Fibroblast of skin of right quadriceps (primary cell): Measurements from ENCODE around the gene MEIS1.

Experiments
- DNase-seq: peaks from one replicate; pipeline ENCODE4 v3.0.0-alpha.2; 2013

Gene MEIS1

DNA sequence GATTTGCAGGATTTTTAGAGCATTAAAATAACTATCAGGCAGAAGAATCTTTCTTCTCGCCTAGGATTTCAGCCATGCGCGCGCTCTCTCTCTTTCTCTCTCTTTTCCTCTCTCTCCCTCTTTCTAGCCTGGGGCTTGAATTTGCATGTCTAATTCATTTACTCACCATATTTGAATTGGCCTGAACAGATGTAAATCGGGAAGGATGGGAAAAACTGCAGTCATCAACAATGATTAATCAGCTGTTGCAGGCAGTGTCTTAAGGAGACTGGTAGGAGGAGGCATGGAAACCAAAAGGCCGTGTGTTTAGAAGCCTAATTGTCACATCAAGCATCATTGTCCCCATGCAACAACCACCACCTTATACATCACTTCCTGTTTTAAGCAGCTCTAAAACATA is 137.0 kb downstream of the MEIS1 start:
- DNase-seq, result no peak

DNA sequence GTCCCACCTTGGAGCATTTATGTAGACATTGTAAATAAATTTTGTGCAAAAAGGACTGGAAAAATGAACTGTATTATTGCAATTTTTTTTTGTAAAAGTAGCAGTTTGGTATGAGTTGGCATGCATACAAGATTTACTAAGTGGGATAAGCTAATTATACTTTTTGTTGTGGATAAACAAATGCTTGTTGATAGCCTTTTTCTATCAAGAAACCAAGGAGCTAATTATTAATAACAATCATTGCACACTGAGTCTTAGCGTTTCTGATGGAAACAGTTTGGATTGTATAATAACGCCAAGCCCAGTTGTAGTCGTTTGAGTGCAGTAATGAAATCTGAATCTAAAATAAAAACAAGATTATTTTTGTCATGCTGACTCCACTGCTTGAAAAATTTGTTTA is 137.5 kb downstream of the MEIS1 start:
- DNase-seq, result no peak

DNA sequence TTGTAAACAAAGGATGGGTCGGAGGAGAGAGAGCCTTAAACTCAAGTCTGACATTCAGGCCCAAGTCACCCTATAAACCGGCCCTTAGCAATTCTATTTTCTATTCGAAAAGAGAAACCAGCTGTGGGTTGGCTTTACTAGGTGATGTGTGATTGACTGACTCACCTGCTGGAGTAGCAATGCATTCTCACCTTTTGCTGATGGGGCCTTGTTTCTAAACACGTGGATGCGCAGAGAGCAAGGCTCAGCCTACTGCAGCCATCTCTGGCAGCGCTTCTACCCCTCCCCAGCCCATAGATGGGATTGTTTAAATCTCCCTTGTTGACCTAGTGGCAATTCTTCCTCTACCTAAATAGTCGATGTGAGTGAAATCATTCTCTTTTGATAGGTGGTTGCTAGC is 138.5 kb downstream of the MEIS1 start:
- no peak for DNase-seq

DNA sequence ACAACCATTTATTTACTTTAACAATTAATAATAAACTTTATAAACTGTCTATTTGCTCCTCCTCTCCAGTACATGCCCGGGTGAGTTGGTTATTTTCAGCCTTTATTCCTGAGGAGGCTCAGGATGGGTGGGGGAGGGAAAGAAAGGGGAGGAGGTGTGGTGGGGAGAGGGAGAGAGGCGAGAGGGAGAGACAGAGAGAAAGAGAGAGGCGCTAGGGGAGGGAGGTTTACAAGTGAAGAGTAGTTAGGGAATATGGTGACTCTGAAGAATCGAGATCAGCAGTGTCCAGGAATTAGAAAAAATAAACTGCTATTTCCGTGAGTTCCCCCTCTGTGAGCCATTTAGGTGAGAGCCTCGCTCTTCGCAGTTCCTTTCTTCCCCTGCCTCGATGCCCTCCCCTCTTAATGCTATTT is 138.9 kb downstream of the MEIS1 start:
- no peak for DNase-seq

DNA sequence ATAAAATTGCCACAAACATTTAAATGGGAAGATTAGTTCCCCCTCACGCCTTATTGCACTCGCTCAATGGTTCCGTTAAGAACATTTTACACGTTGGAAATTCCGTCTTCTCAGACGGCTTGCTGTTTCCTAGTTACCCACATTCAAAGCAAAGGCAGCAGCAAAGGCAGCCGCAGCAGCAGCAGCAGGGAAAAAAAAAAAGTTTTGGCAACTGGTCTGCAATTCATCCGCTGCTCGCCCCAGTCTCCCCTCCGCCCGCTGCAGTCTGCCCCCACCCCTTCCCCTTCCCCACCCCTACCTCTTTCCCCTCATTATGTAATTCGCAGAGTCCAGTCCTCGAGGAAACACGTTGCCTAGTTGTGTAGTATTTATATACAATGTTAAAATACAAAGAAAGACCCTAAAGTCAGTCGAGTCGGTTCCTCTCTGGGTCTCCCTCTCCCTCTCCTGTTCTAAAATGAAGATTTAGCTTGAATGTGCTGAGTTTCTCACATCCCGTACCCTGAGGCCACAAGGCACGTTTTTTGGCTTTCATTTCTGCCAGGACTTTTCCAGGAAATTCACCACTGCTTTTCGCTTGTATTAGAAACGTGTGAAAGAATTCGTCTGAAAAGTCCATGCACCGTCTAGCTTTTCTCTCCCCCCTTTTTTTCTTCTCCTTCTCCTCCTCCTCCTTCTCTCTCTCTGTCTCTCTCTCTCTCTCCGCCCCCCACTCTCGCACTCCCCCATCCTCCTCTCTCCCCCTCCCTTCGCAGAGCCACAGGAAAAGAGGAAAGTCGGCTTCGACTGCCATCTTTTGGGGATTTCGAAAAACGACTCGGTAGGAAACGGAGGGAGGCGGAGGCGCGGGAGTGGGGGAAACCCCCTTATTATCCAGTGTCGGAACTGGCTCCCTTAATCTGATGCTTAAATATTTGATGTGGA is 140.0 kb downstream of the MEIS1 start:
- peak; percentile 91 for DNase-seq

DNA sequence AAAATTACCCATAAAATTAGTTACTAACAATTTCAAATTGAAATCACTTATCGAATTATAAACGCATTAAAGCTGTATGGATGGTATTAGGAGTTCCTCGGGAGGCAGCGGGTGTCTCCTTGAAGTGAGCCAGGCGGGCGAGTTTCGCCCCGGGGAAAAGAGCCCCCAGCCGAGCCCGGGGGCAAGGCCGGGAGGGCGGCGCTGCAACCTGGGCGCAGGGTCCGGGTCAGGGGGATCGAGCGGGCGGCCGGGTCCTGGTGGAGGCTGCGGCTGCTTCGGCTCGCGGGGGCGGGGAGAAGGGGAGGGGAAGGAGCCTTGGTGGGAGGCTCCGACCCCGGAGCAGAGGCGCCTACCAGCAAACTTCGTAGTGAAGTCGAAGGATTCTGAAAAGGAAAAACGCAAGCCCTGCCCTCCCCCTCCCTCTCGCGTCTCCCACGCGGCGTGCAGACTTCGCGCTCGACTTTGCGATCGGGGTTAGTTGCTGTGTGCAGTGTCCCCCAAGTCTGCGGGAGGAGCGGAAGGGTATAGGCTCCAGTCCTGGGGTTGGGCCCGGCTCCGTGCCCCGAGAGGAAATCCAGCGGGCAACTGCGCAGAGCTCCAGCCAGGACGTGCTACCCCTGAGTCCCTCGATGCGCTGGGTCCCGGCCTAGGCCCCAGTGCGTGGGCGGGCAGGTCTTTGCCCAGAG is 140.8 kb downstream of the MEIS1 start:
- DNase-seq, result peak; percentile 39

DNA sequence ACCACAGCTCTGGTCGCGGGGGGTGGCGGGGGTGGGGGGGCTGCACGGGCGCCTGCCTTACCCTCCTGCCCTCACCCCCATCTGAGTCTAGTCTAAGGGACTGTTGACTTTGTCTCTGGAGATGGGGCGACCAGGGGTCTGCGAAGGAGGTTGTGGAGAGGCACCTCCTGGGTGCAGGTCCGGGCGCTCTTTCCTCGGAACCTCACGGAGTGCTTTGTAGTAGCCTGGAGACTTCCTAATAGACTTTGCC is 141.3 kb downstream of the MEIS1 start:
- no peak for DNase-seq

DNA sequence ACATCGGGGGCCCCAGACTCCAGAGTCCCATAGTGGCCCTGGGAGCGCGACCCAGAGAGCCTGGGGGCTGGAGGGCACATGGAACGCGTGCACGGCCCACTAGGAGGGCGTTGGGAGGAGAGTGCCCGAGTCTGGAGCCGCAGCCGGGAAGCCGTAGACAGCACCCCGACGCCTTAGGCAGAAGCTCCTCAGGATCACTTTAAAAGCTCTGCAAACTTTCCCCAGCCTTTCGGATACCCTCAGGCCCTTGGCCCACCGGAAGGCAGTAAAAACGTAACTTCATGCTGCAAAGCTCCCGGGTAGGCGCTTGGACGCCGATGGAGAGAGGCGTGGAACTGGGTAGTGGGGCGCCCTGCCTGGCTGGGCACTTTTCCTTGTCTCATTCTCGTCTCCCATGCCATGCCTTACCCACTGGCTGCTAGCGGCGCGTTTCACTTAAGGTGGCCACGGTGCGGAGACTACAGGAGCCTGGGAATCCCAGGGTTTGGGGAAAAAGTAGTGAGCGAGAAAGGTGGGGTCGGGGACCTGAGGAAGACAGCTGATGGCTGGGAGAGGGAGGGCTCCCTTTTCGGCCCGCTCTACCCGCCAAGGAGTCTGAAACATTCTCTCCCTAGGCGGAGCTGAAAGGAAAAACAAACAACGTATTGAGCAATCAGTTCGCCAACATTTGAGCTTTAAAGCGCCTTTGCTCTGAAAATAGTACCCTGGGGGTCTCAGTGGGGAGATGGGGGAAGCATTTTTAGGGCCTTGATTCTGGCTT is 141.8 kb downstream of the MEIS1 start:
- DNase-seq, result peak; percentile 48

DNA sequence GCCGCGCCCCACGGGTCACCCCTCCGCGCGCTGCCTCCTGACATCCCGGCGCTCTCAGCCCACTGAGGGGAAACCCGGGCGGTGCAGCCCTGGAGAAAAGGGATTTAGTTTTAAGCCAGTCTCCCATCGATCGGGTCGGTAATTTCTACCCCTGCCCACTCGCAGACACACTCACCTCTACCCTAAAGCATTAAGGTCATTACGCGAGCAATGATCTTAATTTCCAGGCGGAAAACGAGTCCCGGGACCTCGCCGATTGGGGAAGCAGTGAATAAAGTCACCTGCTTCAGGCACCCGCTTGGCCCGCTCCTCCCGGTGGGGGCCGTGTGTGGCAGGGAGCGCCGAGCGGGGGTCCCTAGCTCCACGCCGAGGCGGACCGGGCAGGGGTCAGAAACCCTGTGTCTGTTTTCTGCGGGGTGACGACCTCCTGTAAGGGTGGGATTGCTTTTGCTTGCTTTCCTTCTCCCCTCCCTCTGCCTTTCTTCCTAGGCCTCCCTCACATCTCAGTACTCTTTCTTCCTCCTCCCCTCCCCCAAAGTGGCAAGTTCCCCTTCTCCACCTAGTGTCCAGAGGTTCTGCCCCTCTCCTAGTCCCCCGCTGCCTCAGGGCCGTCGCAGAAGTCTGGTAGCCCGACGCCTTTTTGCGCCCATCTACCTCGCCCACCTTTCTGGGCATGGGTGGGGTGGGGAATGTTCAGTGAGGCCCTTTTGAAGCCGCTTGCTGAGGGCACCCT is 142.6 kb downstream of the MEIS1 start:
- no peak for DNase-seq

DNA sequence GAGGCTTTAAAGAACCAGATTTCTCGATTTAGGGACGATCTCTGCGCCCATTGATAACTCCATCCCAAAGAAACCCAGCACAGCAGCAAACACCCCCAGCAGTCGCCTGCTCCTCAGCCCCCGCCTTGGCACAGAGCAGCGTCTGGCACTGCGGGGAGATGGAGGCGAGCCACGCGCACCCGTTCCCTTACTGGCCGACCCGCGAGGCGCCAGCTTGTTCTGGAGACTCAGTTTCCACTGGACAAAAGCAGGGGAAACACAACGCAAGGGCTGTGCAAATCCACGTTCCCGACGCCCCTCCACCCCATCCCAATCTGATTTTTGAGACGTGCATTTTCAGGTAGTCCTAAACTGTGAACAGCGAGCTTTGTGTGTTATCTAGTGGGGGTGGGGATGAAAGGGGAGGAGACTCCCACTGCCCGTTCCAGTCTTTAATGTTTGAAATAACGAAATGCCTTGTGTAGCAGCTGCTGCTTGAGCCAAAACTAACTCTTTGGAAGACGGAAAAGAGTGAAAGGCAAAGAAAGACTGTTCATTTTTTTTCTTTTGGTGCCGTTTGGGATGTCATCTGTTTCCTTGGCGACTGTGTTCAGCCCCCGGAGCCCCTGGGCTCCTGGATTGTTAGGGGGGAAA is 143.2 kb downstream of the MEIS1 start:
- no peak for DNase-seq

DNA sequence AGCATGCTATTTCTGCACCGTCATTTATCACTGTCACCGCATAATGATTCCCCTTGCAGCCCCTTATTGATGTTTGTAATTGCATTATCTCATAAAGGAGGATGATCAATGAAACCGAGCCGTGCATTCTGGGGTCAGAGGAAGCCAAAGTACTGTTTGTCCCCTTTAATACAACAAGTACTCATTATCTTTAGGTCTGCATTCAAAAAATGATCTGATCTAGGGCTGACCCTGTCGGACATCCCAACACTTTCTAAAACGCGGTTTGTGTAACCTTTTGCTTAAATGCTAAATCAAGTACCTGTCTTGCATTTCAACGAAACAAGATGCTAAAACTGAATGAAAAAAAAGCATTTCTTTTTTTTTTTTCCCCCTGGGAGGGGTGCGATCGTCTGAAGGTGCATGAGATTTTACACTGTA is 143.8 kb downstream of the MEIS1 start:
- no peak for DNase-seq

DNA sequence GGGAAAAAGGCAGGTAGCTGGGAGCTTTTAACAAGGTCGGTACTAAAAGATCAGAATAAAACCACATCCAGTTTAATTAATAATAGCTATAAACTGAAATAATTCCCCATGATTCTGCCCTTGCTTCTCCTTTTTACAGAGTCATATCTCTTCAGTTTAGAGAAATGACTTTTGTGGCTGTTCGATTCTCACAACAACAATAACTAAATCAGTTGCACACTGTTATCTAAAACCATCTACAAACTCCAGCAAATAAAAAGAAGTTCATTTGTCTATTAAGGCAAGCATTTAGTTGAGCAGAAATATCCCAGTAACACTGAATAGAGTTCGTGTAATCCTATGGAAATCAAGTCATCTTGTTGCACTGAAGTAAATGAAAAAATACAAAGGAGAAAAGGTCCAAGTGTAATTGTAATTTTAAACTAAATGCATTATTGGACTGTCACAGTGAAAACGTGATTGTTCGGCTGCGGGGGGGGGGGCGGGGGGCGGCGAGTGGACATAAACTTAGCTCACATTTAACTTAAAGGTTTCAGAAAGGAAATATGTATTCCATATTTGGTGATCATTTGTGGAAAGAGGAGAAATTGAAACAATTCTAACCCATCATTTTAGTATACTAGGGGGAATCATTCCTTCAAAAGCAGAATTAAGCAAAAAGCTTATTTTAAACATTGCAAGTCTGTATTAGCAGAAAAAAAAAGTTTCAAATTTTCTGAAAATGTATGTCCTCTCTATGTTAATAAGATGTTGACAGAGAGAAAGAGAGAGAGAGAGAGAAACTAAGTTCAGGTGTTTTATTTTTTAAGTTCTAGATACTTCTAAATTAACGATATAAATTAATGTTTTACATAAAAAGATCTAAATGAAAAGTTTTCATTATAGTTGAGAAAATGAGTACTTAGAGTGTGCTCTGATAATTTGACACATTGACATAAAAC is 144.5 kb downstream of the MEIS1 start:
- no peak for DNase-seq

DNA sequence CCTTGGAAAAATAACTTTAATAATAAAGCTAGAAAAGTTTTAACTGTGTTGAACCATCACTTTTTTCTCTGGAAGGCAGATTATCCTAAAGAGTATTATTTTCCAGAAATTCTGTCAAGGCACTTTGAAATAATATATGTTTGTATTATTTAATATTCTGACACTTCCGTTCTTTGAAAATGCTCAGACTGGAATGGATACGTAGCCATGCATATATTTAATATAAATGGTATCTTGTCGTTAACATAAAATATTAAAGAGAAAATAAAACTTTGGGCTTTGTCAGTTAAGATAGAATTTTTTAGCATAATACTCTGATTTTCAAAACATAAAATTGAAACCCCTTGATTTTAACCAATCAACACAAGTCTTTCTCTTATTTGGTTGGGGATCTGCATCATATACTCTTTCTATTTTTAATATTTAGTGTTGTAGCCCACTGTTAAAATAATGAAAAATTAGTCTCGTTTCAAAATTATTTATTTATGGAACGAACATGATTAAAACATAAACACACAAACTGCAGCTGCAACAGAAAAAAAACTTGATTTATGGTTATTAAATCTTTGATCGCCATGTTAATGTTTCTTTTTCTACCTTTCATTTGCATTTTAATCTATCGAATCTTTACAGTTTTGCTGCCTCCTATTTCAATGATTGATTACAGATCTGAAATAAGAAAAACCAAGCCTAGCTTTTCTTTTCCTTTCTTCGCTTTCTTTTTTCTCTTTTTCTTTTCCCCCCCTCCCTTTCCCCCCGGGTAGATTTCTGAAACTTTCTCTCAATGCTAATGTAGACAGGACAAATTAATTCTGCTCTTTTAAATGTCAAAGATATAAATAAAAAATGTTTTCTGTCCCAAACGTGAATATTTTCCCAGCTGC is 145.5 kb downstream of the MEIS1 start:
- DNase-seq, result no peak

DNA sequence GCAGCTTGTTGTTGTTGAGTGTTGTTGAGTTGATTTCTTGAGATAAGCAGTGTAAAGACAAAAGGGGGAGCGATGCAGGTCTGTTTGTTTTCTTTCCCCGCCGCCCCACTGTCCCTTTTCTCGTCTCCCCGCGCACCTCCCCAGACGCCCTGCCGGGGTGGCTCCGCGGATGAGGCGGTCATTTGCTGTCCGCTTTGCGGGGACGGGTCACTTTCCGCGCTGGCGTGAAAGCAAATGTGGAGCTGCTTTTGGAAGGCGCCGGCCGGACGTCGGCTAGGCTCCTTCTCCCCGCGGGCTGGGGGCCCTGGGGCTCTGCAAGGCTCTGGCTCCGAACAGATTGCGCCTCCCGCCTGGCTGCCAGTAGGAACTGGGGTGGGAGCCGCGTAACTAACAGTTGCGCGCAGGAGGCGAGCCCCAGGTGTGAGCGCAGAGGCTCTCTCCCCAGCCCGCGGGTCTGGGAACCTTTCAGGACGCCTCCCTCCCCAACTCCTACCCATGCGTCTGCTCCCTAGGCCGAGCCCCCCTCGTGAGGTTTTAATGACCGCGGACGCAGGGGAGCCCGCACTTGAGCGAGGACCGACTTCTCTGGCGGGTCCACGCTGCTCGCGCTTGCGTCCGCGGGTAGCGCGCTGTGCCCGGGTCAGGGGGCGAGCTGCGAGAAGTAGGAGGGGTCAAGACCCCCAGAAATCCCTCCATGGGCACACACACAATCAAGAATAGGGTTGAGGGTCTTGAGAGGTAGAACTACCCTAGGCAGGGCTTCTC is 146.6 kb downstream of the MEIS1 start:
- DNase-seq, result no peak

DNA sequence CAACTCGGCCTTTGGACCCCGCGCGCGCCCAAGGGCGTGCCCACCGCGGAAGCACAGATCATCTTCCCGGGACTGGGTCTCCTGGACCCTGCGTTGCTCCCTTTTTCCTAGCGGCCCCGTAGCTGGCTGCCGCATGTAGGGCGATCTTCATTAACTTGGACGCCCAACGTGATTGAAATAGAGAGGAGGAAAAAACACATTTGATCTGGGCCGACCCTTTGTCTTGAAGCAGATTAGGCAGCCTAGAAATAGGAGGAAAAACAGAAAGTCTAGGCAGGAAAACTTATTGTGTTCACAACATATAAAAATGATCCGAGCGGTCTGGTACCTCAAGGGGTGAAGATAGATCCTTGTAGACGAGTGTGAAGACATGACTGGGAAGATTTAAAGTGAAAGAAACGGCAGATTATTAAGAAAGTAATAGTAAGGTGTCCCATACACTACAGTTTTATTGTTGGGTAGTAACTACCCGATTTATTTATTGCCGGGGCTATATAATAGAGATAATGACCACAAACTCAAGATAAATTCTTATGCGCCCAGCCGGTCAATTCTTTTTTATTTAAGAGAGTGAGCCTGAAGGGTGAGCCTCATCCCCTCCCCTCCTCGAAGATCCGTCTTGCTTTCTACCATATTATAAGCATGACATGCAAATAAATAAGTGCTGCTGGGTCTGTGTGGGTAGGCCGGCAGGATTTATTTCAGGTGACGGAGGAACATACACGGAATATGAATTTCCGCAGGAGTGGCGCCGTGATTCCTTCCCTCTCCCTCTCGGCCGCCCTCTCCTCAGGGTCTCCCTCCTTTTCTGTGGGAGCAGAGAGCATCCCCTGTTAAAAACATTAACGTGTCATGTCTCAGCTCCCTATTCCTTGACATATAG is 147.4 kb downstream of the MEIS1 start:
- DNase-seq, result no peak

DNA sequence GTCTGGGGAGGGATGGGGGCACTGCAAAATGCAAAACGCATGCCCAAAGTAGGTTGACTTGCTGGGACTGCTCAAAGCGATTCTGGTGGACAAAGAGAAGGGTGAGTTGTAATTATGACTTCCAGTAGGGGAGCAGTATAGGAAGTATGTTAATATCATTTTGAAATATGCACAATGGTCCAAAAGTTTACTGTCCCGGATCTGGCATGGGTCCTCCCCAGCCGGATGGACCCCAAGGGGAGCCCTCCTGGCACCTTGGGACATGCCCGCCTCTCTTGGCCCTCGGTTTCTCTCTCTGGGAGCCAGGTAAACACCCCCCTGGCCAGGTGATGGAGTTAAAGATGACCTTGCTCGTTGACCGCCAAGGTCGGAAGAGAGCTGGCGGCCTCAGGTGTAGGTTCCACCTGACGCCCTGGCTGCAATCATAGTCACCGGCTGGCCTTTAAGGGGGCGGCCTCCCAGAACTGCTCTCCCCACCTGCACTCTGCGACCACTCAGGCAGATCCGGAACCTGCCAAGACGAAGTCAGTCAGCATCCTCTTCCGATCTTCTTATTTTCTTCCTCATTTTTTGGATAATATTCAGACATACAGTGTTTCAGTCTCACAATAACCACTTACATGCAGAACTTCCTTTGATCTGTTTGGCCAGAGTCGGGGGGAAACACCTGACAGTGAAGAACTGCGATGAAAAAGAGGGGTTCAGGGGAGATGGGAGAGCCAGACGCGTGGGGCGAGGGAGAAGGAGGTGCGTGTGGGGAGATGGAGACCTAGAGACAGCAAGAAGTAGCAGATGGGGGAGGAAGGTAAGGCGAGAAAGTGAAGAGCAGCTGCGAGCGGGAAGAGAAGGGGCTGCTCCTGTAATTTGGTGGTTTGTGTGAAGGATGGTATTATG is 148.3 kb downstream of the MEIS1 start:
- no peak for DNase-seq

DNA sequence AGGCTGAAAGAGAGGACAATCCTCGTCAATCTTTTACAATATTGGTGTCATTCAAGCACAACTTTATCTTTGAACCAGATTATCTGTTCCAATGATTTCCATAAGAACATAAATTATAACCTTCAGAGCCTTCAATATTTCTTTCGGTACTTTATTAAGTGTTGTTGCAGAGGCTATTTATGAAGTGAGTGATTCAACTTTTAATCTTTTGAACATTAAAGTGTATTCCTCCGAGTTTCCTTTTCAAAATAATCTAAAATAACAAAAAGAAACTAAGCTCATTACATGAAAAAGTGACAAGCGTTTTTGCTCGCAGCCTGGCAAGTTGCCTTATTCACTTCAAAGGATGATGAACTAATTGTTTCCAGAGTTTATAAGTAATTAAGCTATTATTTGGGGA is 149.0 kb downstream of the MEIS1 start:
- DNase-seq, result no peak

DNA sequence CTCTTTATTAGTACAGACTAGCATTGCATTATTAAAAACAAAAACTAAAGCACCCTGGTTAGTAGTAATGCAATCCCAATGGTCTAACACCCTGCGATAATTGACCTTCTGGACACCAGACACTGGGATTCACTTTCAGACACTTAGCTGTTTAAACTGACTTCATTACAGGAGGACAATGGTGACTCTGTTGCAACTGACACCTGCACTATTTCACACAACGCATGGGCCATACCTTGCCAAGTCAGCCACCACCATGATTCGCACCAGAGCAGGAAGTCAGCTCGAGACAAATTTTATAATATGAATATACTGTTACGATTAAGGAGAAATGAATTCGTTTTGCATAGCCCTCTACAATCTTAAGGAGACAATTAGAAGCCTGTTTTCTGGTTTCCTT is 150.7 kb downstream of the MEIS1 start:
- DNase-seq, result no peak
